H54 (cell line): ENCODE data around the gene GPR85.

Experiments
- DNase-seq: peaks from one replicate; pipeline ENCODE4 v3.0.0; 2011; ENCODE audit warnings: low spot score, mixed read lengths; ENCODE audit not compliant: insufficient read length
- FAIRE-seq: peaks from 3 replicates; lab custom pipeline; 2011; peaks lifted over from hg19 to GRCh38; lab: Jason Lieb, UNC
- POLR2A ChIP-seq: IDR thresholded peaks from 2 replicates; pipeline ENCODE4 v1.6.1; 2011; ENCODE audit warnings: low read depth, mild to moderate bottlenecking, low read length

Gene GPR85

GRCh38 chr7:113099284-113099919 is 12.8 kb upstream of the GPR85 start:
- TF ChIP-seq POLR2A = no peak
- FAIRE-seq = no peak

GRCh38 chr7:113094517-113095249 is 8.1 kb upstream of the GPR85 start:
- DNase-seq (no peak), FAIRE-seq (no peak)
- TF ChIP-seq POLR2A = no peak

More at GRCh38 chr7:113099284-113099919, 12.8 kb upstream of the GPR85 start:
- DNase-seq = no peak

GRCh38 chr7:113093561-113093960 is 6.9 kb upstream of the GPR85 start:
- no peak for FAIRE-seq
- TF ChIP-seq POLR2A = no peak

GRCh38 chr7:113092762-113093161 is 6.1 kb upstream of the GPR85 start:
- FAIRE-seq (no peak), DNase-seq (no peak)
- TF ChIP-seq POLR2A = no peak

More at GRCh38 chr7:113093561-113093960, 6.9 kb upstream of the GPR85 start:
- DNase-seq = no peak

GRCh38 chr7:113087071-113087998 is 708 bp upstream of the GPR85 start:
- FAIRE-seq = peak; percentile 93
- peak; percentile 33 for DNase-seq
- TF ChIP-seq POLR2A = no peak

- TF ChIP-seq POLR2A = no peak
- DNase-seq = no peak
- FAIRE-seq = no peak
Measured at GRCh38 chr7:113085781-113086390, 741 bp downstream of the GPR85 start.

GRCh38 chr7:113084496-113085172 is 2.0 kb downstream of the GPR85 start:
- no peak for FAIRE-seq
- TF ChIP-seq POLR2A = no peak
- DNase-seq = no peak

GRCh38 chr7:113083816-113084495 is 2.7 kb downstream of the GPR85 start:
- FAIRE-seq (no peak), DNase-seq (no peak)
- TF ChIP-seq POLR2A = no peak

- no peak for TF ChIP-seq POLR2A
- no peak for FAIRE-seq
- DNase-seq = no peak
Measured at GRCh38 chr7:113083132-113083815, 3.4 kb downstream of the GPR85 start.

- FAIRE-seq (no peak), DNase-seq (no peak)
- TF ChIP-seq POLR2A = no peak
Measured at GRCh38 chr7:113078331-113078730, 8.3 kb downstream of the GPR85 start.

- no peak for DNase-seq
- FAIRE-seq = no peak
- no peak for TF ChIP-seq POLR2A
Measured at GRCh38 chr7:113076703-113077102, 9.9 kb downstream of the GPR85 start.

GRCh38 chr7:113071465-113071864 is 15.2 kb downstream of the GPR85 start:
- no peak for FAIRE-seq
- TF ChIP-seq POLR2A = no peak
- DNase-seq = no peak
